NCI-H2196 treated with DMSO at 0.1 percent for 48 hours (cell line): ENCODE results near the gene ELAVL4.

Experiments used
- DNase-seq: peaks from one replicate; lab custom pipeline; 2025; ENCODE audit not compliant: unreplicated experiment; lab: John Stamatoyannopoulos, UW

Gene ELAVL4

GRCh38 chr1:50237056-50237455 lies 128.3 kb downstream of the ELAVL4 start:
- DNase-seq, result no peak

- DNase-seq, result no peak
These were observed 135.2 kb downstream of the ELAVL4 start for GRCh38 chr1:50243939-50244338.

- DNase-seq, result no peak
These were observed 138.1 kb downstream of the ELAVL4 start for GRCh38 chr1:50246869-50247268.

GRCh38 chr1:50251702-50252101 lies 143.0 kb downstream of the ELAVL4 start:
- peak; percentile 19 for DNase-seq

GRCh38 chr1:50252196-50252595 lies 143.5 kb downstream of the ELAVL4 start:
- DNase-seq, result no peak
